Embryonic facial prominence (tissue), 1 donor: ENCODE measurements around the gene HNRNPM.

Source experiments
- DNase-seq: peaks from one replicate; pipeline ENCODE4 v3.0.0-alpha.2; 2016; ENCODE audit errors: extremely low spot score

HNRNPM gene

GRCh38 chr19:8459520-8460270, 14.9 kb downstream of the HNRNPM start:
- DNase-seq = no peak

- DNase-seq = no peak
These were observed 15.9 kb downstream of the HNRNPM start for GRCh38 chr19:8460516-8461298.

GRCh38 chr19:8461376-8461775, 16.6 kb downstream of the HNRNPM start:
- DNase-seq = no peak

GRCh38 chr19:8461891-8462290, 17.1 kb downstream of the HNRNPM start:
- no peak for DNase-seq

- DNase-seq = no peak
These were observed 17.8 kb downstream of the HNRNPM start for GRCh38 chr19:8462571-8462970.

- no peak for DNase-seq
These were observed 18.6 kb downstream of the HNRNPM start for GRCh38 chr19:8463365-8463764.

GRCh38 chr19:8466018-8466417, 21.2 kb downstream of the HNRNPM start:
- no peak for DNase-seq

GRCh38 chr19:8468124-8468523, 23.3 kb downstream of the HNRNPM start:
- no peak for DNase-seq

GRCh38 chr19:8468761-8469373, 24.1 kb downstream of the HNRNPM start:
- no peak for DNase-seq

- DNase-seq = no peak
These were observed 25.0 kb downstream of the HNRNPM start for GRCh38 chr19:8469613-8470368.

- no peak for DNase-seq
These were observed 29.1 kb downstream of the HNRNPM start for GRCh38 chr19:8473648-8474476.

- no peak for DNase-seq
These were observed 30.2 kb downstream of the HNRNPM start for GRCh38 chr19:8475005-8475404.

- DNase-seq = no peak
These were observed 31.7 kb downstream of the HNRNPM start for GRCh38 chr19:8476524-8476923.

GRCh38 chr19:8477889-8478288, 33.1 kb downstream of the HNRNPM start:
- DNase-seq = no peak

GRCh38 chr19:8478598-8478997, 33.8 kb downstream of the HNRNPM start:
- no peak for DNase-seq

- no peak for DNase-seq
These were observed 36.4 kb downstream of the HNRNPM start for GRCh38 chr19:8481201-8481600.

- DNase-seq = no peak
These were observed 36.8 kb downstream of the HNRNPM start for GRCh38 chr19:8481616-8482015.

GRCh38 chr19:8482696-8483095, 37.9 kb downstream of the HNRNPM start:
- DNase-seq = no peak

- DNase-seq = no peak
These were observed 38.4 kb downstream of the HNRNPM start for GRCh38 chr19:8483165-8483564.

- DNase-seq = no peak
These were observed 39.6 kb downstream of the HNRNPM start for GRCh38 chr19:8484331-8484894.
